HFF-Myc (cell line): ENCODE data around the gene KATNB1.

Source experiments
- DNase-seq: peaks from one replicate; pipeline ENCODE4 v3.0.0-alpha.2; 2011; ENCODE audit warnings: low read depth; ENCODE audit errors: extremely low read depth
- H3K4me3 ChIP-seq: replicated peaks from 2 replicates; pipeline ENCODE4 v1.5.1; 2011; ENCODE audit warnings: low read depth, mild to moderate bottlenecking, control low read depth, low read length
- TF ChIP-seq, protein P1 (sequence below): IDR thresholded peaks from 2 replicates; pipeline ENCODE4 v1.5.1; 2012; ENCODE audit warnings: mild to moderate bottlenecking, low read depth, low read length, control low read depth; ENCODE audit errors: missing control alignments

The KATNB1 gene

DNA sequence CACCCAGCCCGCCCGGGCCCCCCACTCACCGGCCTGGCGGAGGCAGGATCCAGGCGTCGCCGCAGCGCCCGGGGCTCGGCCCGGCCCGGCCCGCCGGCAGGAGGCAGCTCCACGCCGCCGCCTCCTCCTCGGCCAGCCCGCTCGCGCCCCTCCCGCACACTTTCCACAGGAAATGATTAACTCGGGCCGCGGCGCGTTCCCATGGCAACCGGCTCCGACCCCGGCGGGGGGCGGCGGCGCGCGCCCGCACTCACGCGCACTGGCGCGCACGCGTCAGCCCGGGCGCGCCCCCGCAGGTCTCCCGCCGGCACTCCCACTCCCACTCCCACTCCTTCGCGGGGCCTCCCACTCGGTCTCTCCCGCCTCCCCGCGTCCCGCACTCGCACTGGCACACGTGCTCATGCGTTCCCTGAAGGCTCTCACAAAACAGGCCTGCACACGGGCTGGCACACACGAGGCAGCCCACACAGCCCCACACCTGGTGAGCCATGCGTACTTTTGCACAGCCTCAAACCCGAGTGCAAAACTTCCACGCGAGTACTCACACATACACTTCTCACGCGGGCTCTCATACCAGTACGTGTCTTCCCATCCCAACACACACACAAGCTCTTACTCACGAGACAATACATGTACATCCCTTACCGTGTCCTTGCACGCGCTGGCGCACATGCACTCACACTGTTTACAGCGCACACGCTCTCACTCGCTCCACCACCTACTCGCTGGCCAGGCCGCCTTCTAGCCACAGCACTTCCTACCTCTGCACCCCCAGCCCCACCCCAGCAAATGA lies 67.0 kb downstream of the KATNB1 start, which contains the start of gene KIFC3:
Gene KIFC3, minus strand, starts transcription at position 151 of the 793 bp plus-strand sequence. CDS start 4,248 bp downstream, outside the sequence.
- TF ChIP-seq, protein P1, sequence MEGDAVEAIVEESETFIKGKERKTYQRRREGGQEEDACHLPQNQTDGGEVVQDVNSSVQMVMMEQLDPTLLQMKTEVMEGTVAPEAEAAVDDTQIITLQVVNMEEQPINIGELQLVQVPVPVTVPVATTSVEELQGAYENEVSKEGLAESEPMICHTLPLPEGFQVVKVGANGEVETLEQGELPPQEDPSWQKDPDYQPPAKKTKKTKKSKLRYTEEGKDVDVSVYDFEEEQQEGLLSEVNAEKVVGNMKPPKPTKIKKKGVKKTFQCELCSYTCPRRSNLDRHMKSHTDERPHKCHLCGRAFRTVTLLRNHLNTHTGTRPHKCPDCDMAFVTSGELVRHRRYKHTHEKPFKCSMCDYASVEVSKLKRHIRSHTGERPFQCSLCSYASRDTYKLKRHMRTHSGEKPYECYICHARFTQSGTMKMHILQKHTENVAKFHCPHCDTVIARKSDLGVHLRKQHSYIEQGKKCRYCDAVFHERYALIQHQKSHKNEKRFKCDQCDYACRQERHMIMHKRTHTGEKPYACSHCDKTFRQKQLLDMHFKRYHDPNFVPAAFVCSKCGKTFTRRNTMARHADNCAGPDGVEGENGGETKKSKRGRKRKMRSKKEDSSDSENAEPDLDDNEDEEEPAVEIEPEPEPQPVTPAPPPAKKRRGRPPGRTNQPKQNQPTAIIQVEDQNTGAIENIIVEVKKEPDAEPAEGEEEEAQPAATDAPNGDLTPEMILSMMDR = no peak

DNA sequence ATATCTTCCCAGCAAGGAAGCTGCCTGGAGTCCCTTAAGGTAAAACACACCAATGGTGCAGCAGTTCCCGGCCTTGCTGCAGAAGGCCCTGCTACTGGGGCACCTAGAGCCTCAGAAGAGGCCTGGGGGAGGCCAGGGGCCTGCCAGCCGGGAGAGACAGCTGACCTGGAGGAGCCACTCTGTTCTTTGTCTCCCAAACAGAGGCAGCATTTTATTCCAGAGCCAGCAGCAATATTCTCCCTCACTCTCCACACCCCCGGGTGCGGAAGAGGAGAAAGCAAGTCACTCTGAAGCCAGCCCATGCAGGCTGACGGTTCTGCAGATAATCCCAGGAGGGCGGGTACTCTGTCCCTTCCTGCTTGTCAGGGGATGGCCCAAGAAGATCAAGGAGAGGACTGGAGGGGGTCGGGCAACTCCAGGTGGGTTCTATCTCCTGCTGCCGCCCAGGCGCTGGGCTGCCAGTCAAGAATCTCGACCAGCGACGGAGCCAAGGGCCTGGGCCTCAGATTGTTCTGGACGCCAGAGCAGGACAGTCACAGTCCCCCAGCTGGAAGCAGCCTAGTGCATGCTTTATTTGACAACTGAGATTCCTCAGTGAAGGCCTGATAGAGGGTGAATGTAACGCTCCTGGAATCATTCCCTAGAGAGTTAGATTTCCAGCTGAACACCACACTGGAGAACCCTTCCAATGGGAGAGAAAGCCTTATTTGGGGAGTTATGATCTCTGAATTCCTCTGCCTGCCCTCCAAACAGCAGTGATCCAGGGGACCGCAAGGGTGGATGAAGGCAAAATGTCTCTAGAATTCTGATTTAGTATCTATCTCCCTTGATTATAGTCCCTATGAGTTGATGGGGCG lies 67.8 kb downstream of the KATNB1 start:
- DNase-seq = no peak
- TF ChIP-seq, protein P1 = no peak
- H3K4me3 ChIP-seq = no peak overlapping the region

More for the DNA sequence above, 67.0 kb downstream of the KATNB1 start, which contains the start of gene KIFC3:
- H3K4me3 ChIP-seq = peak within 1 kb of the TSS; percentile 79
- no peak for DNase-seq

DNA sequence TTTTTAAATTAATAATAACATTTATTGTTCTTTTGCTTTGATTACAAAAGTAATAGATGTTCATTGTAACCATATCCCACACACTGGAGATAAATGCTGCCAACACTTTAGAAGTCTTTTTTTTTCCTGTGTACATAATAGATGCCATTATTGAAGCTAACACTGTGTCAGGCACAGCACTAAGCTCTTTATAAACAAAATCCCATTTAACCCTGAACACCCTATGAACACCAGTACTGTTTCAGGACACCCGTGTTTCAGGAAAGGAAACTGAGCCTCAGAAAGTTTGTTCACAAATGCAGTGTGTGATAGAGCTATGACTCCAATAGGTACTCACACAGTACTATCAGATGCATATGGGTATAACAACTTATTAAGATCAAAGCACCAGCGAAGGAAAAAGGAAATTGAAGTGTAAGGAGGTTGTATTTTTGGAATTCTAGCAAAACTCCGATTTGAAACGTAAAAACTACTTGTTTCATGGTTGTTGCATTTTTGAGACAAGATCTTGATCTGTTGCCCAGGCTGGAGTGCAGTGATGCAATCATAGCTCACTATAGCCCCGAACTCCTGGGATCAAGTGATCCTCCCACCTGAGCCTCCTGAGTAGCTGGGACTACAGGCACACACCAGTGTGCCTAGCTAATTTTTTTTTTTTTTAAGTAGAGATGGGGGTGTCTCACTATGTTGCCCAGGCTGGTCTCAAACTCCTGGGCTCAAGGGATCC lies 68.7 kb downstream of the KATNB1 start:
- no peak for DNase-seq
- H3K4me3 ChIP-seq = no peak overlapping the region
- TF ChIP-seq, protein P1 = no peak

DNA sequence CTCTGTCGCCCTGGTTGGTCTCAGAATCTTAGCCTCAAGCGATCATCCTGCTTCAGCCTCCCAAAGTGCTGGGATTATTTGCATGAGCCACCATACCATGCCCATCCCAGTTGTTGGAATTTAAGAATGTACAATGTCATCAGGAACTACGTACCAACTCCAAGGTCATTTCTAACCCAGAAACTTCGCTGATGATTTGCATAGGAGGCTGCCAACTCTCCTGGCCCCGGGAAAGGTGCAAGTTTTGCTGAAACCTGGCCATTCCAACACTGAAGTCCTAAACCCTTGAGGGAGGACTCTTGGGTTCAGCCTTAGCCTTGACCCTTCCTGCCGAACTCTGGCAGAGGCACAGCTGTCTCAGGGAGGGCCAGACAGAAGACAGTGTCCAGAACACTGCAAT lies 69.6 kb downstream of the KATNB1 start:
- TF ChIP-seq, protein P1 = no peak
- no peak for DNase-seq
- no peak overlapping the region for H3K4me3 ChIP-seq
